GM12878 (cell line): ENCODE results near the gene TGFBRAP1. TPM values are rescaled to one million over a fixed set of nuclear protein-coding genes. Genes with fewer than 3 reads are reported as not detected.

Experiments
- ATAC-seq: fragments of 200-7000 bp; cut with Tn5 transposase; 3 replicates; pipeline ENCODE4 v1.9.1; 2020; ENCODE audit warnings: mild to moderate bottlenecking, moderate library complexity
- BruUV-seq: library from RNA; stranded (reverse); fragments of 400-500 nt; replicated peaks from 2 replicates; lab custom pipeline; 2021; lab: Mats Ljungman, UMichigan
- CTCF ChIA-PET: fragments of 300-600 bp; sonication (Branson Sonifier 250); formaldehyde crosslinking; extraction: SDS; loops from one replicate; lab custom pipeline; 2021; ENCODE audit warnings: inconsistent platforms; lab: Yijun Ruan, JAX
- POLR2A ChIA-PET: fragments of 350-600 bp; formaldehyde crosslinking; extraction: SDS; loops from one replicate; lab custom pipeline; 2021; ENCODE audit warnings: inconsistent platforms; lab: Charles Lee
- RAD21 ChIA-PET: fragments of 300-600 bp; sonication (Branson Sonifier 250); formaldehyde crosslinking; loops from one replicate; lab custom pipeline; 2023; ENCODE audit warnings: antibody characterized with exemption; ENCODE audit not compliant: unreplicated experiment; lab: Charles Lee
- SMC1A ChIA-PET: fragments of 300-600 bp; sonication (Branson Sonifier 250); formaldehyde crosslinking; loops from one replicate; lab custom pipeline; 2023; ENCODE audit not compliant: unreplicated experiment, uncharacterized antibody; lab: Charles Lee
- DNase-seq: peaks from one replicate; pipeline ENCODE4 v3.0.0-alpha.2; 2011; ENCODE audit warnings: low read depth, low spot score
- FAIRE-seq: peaks from 3 replicates; lab custom pipeline; 2011; peaks lifted over from hg19 to GRCh38; lab: Jason Lieb, UNC
- H2AFZ ChIP-seq: 2 replicates; pipeline ENCODE4 v1.6.0; 2011; ENCODE audit warnings: low read depth, low read length, control low read depth; ENCODE audit not compliant: control insufficient read depth
- H3K27ac ChIP-seq: 2 replicates; pipeline ENCODE4 v1.5.1; 2011; ENCODE audit warnings: control low read depth; ENCODE audit not compliant: control insufficient read depth, insufficient read depth
- H3K27me3 ChIP-seq, 2 experiments: replicated peaks in 1 of 2; 2 replicates each; pipeline versions ENCODE4 v1.6.0 to v1.6.1; 2011; ENCODE audit warnings: low read length in 1 of 2; ENCODE audit not compliant: control insufficient read depth in 2 of 2, insufficient read depth in 2 of 2
- H3K36me3 ChIP-seq, 2 experiments: 2 replicates each; pipeline ENCODE4 v1.5.1; 2011; ENCODE audit warnings: low read length in 1 of 2; ENCODE audit not compliant: control insufficient read depth in 2 of 2, insufficient read depth in 2 of 2
- H3K4me1 ChIP-seq: 2 replicates; pipeline ENCODE4 v1.6.1; 2011; ENCODE audit warnings: mild to moderate bottlenecking, low read length, moderate library complexity, mixed read lengths; ENCODE audit not compliant: control insufficient read depth, insufficient read depth
- H3K4me2 ChIP-seq: 2 replicates; pipeline ENCODE4 v1.6.0; 2011; ENCODE audit warnings: control low read depth; ENCODE audit not compliant: control insufficient read depth, insufficient read depth
- H3K4me3 ChIP-seq: fragments of 200-600 bp; sonication (generic); 2 replicates; pipeline ENCODE4 v1.5.1; 2016
- H3K79me2 ChIP-seq: 2 replicates; pipeline ENCODE4 v1.6.0; 2011; ENCODE audit warnings: low read length; ENCODE audit not compliant: control insufficient read depth, insufficient read depth
- H3K9ac ChIP-seq: 2 replicates; pipeline ENCODE4 v1.8.0; 2011; ENCODE audit warnings: low read length, control low read depth, mixed read lengths; ENCODE audit not compliant: control insufficient read depth, insufficient read depth
- H3K9me3 ChIP-seq: replicated peaks from 3 replicates; pipeline ENCODE4 v1.5.1; 2011; ENCODE audit warnings: mild to moderate bottlenecking, low read length; ENCODE audit not compliant: control insufficient read depth, insufficient read depth
- H4K20me1 ChIP-seq: 2 replicates; pipeline ENCODE4 v1.6.0; 2011; ENCODE audit not compliant: control insufficient read depth, insufficient read depth
- BACH1 ChIP-seq: fragments of 450-650 bp; IDR thresholded peaks from 2 replicates; pipeline ENCODE4 v1.6.1; 2017; ENCODE audit warnings: mild to moderate bottlenecking, borderline replicate concordance
- FOS ChIP-seq: IDR thresholded peaks from 3 replicates; pipeline ENCODE4 v1.6.1; 2011; ENCODE audit warnings: borderline replicate concordance; ENCODE audit not compliant: insufficient read length; ENCODE audit errors: extremely low read depth
- MEF2A ChIP-seq: IDR thresholded peaks from 2 replicates; pipeline ENCODE4 v1.6.1; 2011; ENCODE audit warnings: low read depth, mild to moderate bottlenecking, low read length, moderate library complexity; ENCODE audit not compliant: insufficient read depth
- NRF1 ChIP-seq: conservative IDR thresholded peaks from 2 replicates; pipeline ENCODE4 v1.6.1; 2011; ENCODE audit warnings: mild to moderate bottlenecking, low read depth, low read length, improper control_type of control experiment
- SMC3 ChIP-seq: IDR thresholded peaks from 2 replicates; pipeline ENCODE4 v1.6.1; 2011; ENCODE audit warnings: low read length, improper control_type of control experiment, borderline replicate concordance
- SP1 ChIP-seq: IDR thresholded peaks from one replicate; pipeline ENCODE4 v1.6.1; 2011; ENCODE audit warnings: low read depth, low read length
- SREBF2 ChIP-seq: IDR thresholded peaks from 2 replicates; pipeline ENCODE4 v1.6.1; 2012; ENCODE audit warnings: mild to moderate bottlenecking, low read length
- SUZ12 ChIP-seq: fragments of 200-600 bp; sonication (generic); IDR thresholded peaks from one replicate; pipeline ENCODE4 v1.6.1; 2018; ENCODE audit warnings: antibody characterized with exemption, mild to moderate bottlenecking; ENCODE audit not compliant: unreplicated experiment
- WGBS: methylation state at CpG from one replicate; pipeline ENCODE4 v1.1.6; 2016; ENCODE audit warnings: low lambda C conversion rate; ENCODE audit not compliant: insufficient replicate concordance, insufficient coverage; ENCODE audit errors: missing lambda C conversion rate; 5-methylcytosine and 5-hydroxymethylcytosine counted together
- in situ Hi-C: fragments of 300-500 bp; cut with MboI; formaldehyde crosslinking; loops from 9 replicates; pipeline ENCODE4 v1.14.3; 2018; ENCODE audit warnings: mixed read lengths
- intact Hi-C: fragments of 100-400 bp; cut with micrococcal nuclease; formaldehyde crosslinking; loops from one replicate; pipeline ENCODE4 v1.14.2; 2022; ENCODE audit not compliant: unreplicated experiment
- polyA plus RNA-seq, 11 experiments: library from polyadenylated mRNA; depleted of rRNA in 4 of 11; unstranded in 6 of 11; stranded (reverse) in 5 of 11; fragments of >200 nt; fragmentation: Nextera tagmentation in 4 of 11; fragmentation: Illumina TruSeq in 1 of 11; extraction: Ambion mirVana in 4 of 11; extraction: Trizol in 1 of 11; gene quantifications; 1 replicate in 1 of 11; 2 replicates in 10 of 11; pipeline versions ENCODE4 v1.2.1 to v1.2.3, GENCODE V29; 2011 to 2016; ENCODE audit warnings: inconsistent platforms in 2 of 11, missing spikeins in 2 of 11, low read depth in 1 of 11
- total RNA-seq, 4 experiments: library from RNA; depleted of rRNA in 3 of 4; stranded (reverse); fragments of >200 nt in 3 of 4; fragmentation: Illumina TruSeq in 1 of 4; extraction: Trizol in 1 of 4; gene quantifications; 2 replicates each; pipeline versions ENCODE4 v1.2.1 to v1.2.3, GENCODE V29; 2013 to 2021
- TF ChIP-seq, protein P1 (sequence below): IDR thresholded peaks from 2 replicates; pipeline ENCODE4 v1.6.1; 2011; ENCODE audit warnings: low read depth, low read length, improper control_type of control experiment, borderline replicate concordance

Gene TGFBRAP1
- total and polyA plus RNA-seq, 10 of the 15 experiments (the other 5 are each of a cell fraction or from before 2014, with no cell fraction given) = 7.9 to 37.4 (median 23.7) TPM

DNA sequence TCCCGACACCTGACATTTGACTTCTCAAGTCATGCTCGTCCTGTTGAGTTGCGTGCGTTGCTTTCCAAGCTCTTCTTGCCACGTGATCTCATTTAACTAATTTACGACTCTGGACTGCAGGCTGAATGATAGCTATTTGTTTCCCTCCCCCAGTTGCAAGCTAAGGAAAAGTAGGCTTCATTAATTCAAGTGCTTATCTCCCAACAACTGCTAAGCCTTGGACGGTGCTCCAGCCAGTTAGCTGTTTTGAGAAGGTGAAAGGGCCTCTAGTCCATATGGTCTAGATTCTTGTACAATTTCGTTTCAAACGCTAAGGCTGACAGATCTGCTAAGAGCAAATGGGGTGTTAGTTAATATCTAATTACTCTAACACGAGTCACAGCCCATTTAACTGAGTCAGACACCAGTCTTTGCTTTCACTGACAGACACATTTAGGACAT is 66.9 kb downstream of the TGFBRAP1 start:
- FAIRE-seq = no peak
- no peak for TF ChIP-seq NRF1
- TF ChIP-seq, all 136 proteins: peak for 0

DNA sequence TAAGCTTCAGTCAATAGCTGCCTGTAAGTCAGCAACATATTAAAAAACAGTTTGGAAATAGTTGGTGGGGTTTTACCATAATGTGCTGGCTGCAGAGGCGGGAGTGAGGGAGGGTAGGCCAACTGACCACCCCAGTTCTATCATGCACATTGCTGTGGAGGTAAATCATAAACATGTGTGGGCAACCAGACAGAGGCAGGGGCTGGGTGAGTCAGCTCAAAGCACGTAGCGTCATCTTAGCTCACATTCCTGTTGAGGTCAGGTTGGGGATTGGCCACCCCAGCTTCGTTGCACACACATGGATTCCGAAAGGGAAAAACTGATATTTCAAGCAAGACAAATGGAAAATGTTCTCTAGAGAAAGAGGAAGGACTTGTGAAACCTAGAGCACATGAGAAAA is 68.5 kb downstream of the TGFBRAP1 start:
- RAD21 ChIA-PET = no interaction called here
- CTCF ChIA-PET = interaction anchor here (1.2 kb wide), 1 partner anchor 27 kb away, joined by 3 read pairs; no protein-coding TSS in a partner anchor
- ATAC-seq = no peak

More for the DNA sequence above, 66.9 kb downstream of the TGFBRAP1 start:
- ChIA-PET RAD21 (no interaction called here), SMC1A (no interaction called here), CTCF (no interaction called here), POLR2A (no interaction called here)
- BruUV-seq = no TSS peak
- H3K36me3 ChIP-seq = peaks cover 7 to 13% of the 10 kb centered on the region in 2 experiments; a peak in 3 of 4 replicates
- H3K4me3 ChIP-seq = no peak overlapping the region
- H4K20me1 ChIP-seq = no peaks in the 10 kb centered on the region
- H3K27me3 ChIP-seq = no peaks in the 10 kb centered on the region
- no peak overlapping the region for H3K9ac ChIP-seq
- in situ Hi-C loops (no loop called here), intact Hi-C loops (no loop called here)
- no peak overlapping the region for H3K4me2 ChIP-seq
- H2AFZ ChIP-seq = no peak overlapping the region
- H3K4me1 ChIP-seq = no peaks in the 10 kb centered on the region
- 92% methylated on average over 10 of the region's 10 CpGs for WGBS
- ATAC-seq = no peak
- H3K27ac ChIP-seq = no peak overlapping the region
- no peaks in the 10 kb centered on the region for H3K79me2 ChIP-seq
- no peaks in the 10 kb centered on the region for H3K9me3 ChIP-seq
- no peak for DNase-seq

More for the DNA sequence above, 68.5 kb downstream of the TGFBRAP1 start:
- Histone ChIP-seq H3K9ac (no peak overlapping the region), H3K4me1 (no peaks in the 10 kb centered on the region), H3K36me3 (peaks cover 0 to 1% of the 10 kb centered on the region in 2 experiments; a peak in 1 of 4 replicates), H3K27me3 (no peaks in the 10 kb centered on the region), H3K9me3 (no peaks in the 10 kb centered on the region), H3K4me2 (no peak overlapping the region), H3K79me2 (no peaks in the 10 kb centered on the region), H3K27ac (no peak overlapping the region), H4K20me1 (no peaks in the 10 kb centered on the region), H3K4me3 (no peak overlapping the region), H2AFZ (no peak overlapping the region)
- intact Hi-C loops (no loop called here), in situ Hi-C loops (no loop called here)
- BruUV-seq = no TSS peak
- no peak for TF ChIP-seq SP1
- TF ChIP-seq BACH1 = no peak
- TF ChIP-seq, protein P1, sequence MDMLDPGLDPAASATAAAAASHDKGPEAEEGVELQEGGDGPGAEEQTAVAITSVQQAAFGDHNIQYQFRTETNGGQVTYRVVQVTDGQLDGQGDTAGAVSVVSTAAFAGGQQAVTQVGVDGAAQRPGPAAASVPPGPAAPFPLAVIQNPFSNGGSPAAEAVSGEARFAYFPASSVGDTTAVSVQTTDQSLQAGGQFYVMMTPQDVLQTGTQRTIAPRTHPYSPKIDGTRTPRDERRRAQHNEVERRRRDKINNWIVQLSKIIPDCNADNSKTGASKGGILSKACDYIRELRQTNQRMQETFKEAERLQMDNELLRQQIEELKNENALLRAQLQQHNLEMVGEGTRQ = no peak
- TF ChIP-seq FOS = no peak
- TF ChIP-seq MEF2A = no peak
- TF ChIP-seq SUZ12 = no peak
- no peak for TF ChIP-seq SMC3
- no peak for TF ChIP-seq SREBF2
- FAIRE-seq (no peak), DNase-seq (no peak)
- 97% methylated on average over 5 of the region's 5 CpGs for WGBS
- POLR2A ChIA-PET = no interaction called here
- SMC1A ChIA-PET = no interaction called here
